GM12878 (cell line): ENCODE results near the gene CHRNB2. TPM values are rescaled to one million over a fixed set of nuclear protein-coding genes. Genes with fewer than 3 reads are reported as not detected.

Experiments used
- BHLHE40 ChIP-seq, 2 experiments: fragments of 450-650 bp in 1 of 2; IDR thresholded peaks; 2 replicates each; pipeline ENCODE4 v1.6.1; 2011 to 2017; ENCODE audit warnings: low read depth in 2 of 2, borderline replicate concordance in 1 of 2, improper control_type of control experiment in 1 of 2, low read length in 1 of 2, mild to moderate bottlenecking in 1 of 2
- BMI1 ChIP-seq: fragments of 450-650 bp; IDR thresholded peaks from 2 replicates; pipeline ENCODE4 v1.6.1; 2016; ENCODE audit warnings: mild to moderate bottlenecking, moderate library complexity, borderline replicate concordance
- BRCA1 ChIP-seq: IDR thresholded peaks from 2 replicates; pipeline ENCODE4 v1.6.1; 2011; ENCODE audit warnings: low read depth, low read length, improper control_type of control experiment
- EGR1 ChIP-seq, 2 experiments: IDR thresholded peaks; 1 replicate in 1 of 2; 2 replicates in 1 of 2; pipeline ENCODE4 v1.6.1; 2011 to 2012; ENCODE audit warnings: low read depth in 2 of 2, low read length in 2 of 2, borderline replicate concordance in 1 of 2, mild to moderate bottlenecking in 1 of 2, moderate library complexity in 1 of 2
- EP300 ChIP-seq, 2 experiments: fragments of 150-350 bp in 1 of 2; IDR thresholded peaks; 2 replicates each; pipeline ENCODE4 v1.6.1; 2011 to 2012; ENCODE audit warnings: low read depth in 2 of 2, low read length in 2 of 2, borderline replicate concordance in 1 of 2, improper control_type of control experiment in 1 of 2, inconsistent platforms in 1 of 2; ENCODE audit not compliant: control insufficient read depth in 1 of 2
- ESRRA ChIP-seq: IDR thresholded peaks from 2 replicates; pipeline ENCODE4 v1.6.1; 2012; ENCODE audit warnings: mild to moderate bottlenecking, low read length, improper control_type of control experiment
- HDGF ChIP-seq: fragments of 450-650 bp; IDR thresholded peaks from 2 replicates; pipeline ENCODE4 v1.6.1; 2016; ENCODE audit warnings: antibody characterized with exemption
- MEF2A ChIP-seq: IDR thresholded peaks from 2 replicates; pipeline ENCODE4 v1.6.1; 2011; ENCODE audit warnings: low read depth, mild to moderate bottlenecking, low read length, moderate library complexity; ENCODE audit not compliant: insufficient read depth
- MTA2 ChIP-seq: fragments of 450-650 bp; IDR thresholded peaks from 2 replicates; pipeline ENCODE4 v1.6.1; 2016; ENCODE audit warnings: low read depth, mild to moderate bottlenecking, moderate library complexity
- MYC ChIP-seq: IDR thresholded peaks from 2 replicates; pipeline ENCODE4 v1.6.1; 2011; ENCODE audit warnings: mild to moderate bottlenecking, low read length, moderate library complexity, inconsistent platforms; ENCODE audit not compliant: insufficient read depth, insufficient replicate concordance, insufficient read length, severe bottlenecking
- PAX5 ChIP-seq: IDR thresholded peaks from 2 replicates; pipeline ENCODE4 v1.6.1; 2011; ENCODE audit warnings: low read depth, low read length, borderline replicate concordance
- RAD51 ChIP-seq: fragments of 450-650 bp; IDR thresholded peaks from 2 replicates; pipeline ENCODE4 v1.6.1; 2016; ENCODE audit warnings: moderate library complexity, mild to moderate bottlenecking, inconsistent platforms
- RB1 ChIP-seq: fragments of 450-650 bp; formaldehyde crosslinking; IDR thresholded peaks from 2 replicates; pipeline ENCODE4 v1.6.1; 2017; ENCODE audit warnings: mild to moderate bottlenecking, borderline replicate concordance
- RFX5 ChIP-seq: IDR thresholded peaks from 2 replicates; pipeline ENCODE4 v1.6.1; 2011; ENCODE audit warnings: low read depth, low read length, improper control_type of control experiment
- RUNX3 ChIP-seq: IDR thresholded peaks from 2 replicates; pipeline ENCODE4 v1.6.1; 2012; ENCODE audit warnings: low read length, inconsistent platforms
- SKIL ChIP-seq: fragments of 450-650 bp; IDR thresholded peaks from 2 replicates; pipeline ENCODE4 v1.6.1; 2017; ENCODE audit warnings: mild to moderate bottlenecking, low read depth, inconsistent platforms; ENCODE audit not compliant: poor library complexity, severe bottlenecking
- STAT1 ChIP-seq: fragments of 450-650 bp; conservative IDR thresholded peaks from 2 replicates; pipeline ENCODE4 v1.6.1; 2014; ENCODE audit warnings: antibody characterized with exemption, mild to moderate bottlenecking
- TAF1 ChIP-seq: IDR thresholded peaks from 2 replicates; pipeline ENCODE4 v1.6.1; 2011; ENCODE audit warnings: mild to moderate bottlenecking, low read depth, low read length, borderline replicate concordance
- ZBED1 ChIP-seq: IDR thresholded peaks from 2 replicates; pipeline ENCODE4 v1.6.1; 2016; ENCODE audit warnings: borderline replicate concordance
- ZSCAN29 ChIP-seq: fragments of 450-650 bp; IDR thresholded peaks from 2 replicates; pipeline ENCODE4 v1.6.1; 2017; ENCODE audit warnings: mild to moderate bottlenecking, moderate library complexity
- polyA plus RNA-seq, 11 experiments: library from polyadenylated mRNA; depleted of rRNA in 4 of 11; unstranded in 6 of 11; stranded (reverse) in 5 of 11; fragments of >200 nt; fragmentation: Nextera tagmentation in 4 of 11; fragmentation: Illumina TruSeq in 1 of 11; extraction: Ambion mirVana in 4 of 11; extraction: Trizol in 1 of 11; gene quantifications; 1 replicate in 1 of 11; 2 replicates in 10 of 11; pipeline versions ENCODE4 v1.2.1 to v1.2.3, GENCODE V29; 2011 to 2016; ENCODE audit warnings: inconsistent platforms in 2 of 11, missing spikeins in 2 of 11, low read depth in 1 of 11
- total RNA-seq, 4 experiments: library from RNA; depleted of rRNA in 3 of 4; stranded (reverse); fragments of >200 nt in 3 of 4; fragmentation: Illumina TruSeq in 1 of 4; extraction: Trizol in 1 of 4; gene quantifications; 2 replicates each; pipeline versions ENCODE4 v1.2.1 to v1.2.3, GENCODE V29; 2013 to 2021
- TF ChIP-seq, protein P1 (sequence below): fragments of 150-350 bp; IDR thresholded peaks from 2 replicates; pipeline ENCODE4 v1.6.1; 2016; ENCODE audit warnings: low read depth, low read length
- TF ChIP-seq, protein P2 (sequence below): IDR thresholded peaks from 2 replicates; pipeline ENCODE4 v1.6.1; 2011; ENCODE audit warnings: mild to moderate bottlenecking, low read depth, low read length, moderate library complexity; ENCODE audit not compliant: insufficient replicate concordance

Gene CHRNB2
- total and polyA plus RNA-seq, 10 of the 15 experiments (the other 5 are each of a cell fraction or from before 2014, with no cell fraction given) = 0.01 to 0.11 (median 0.03) TPM; not detected in 6

- TF ChIP-seq PAX5 = peak; percentile 59; the same call in 1 of the 2 replicates
- no peak for TF ChIP-seq RFX5
- no peak for TF ChIP-seq RAD51
- TF ChIP-seq ZSCAN29 = no peak
- TF ChIP-seq MEF2A = no peak
- TF ChIP-seq, protein P1, sequence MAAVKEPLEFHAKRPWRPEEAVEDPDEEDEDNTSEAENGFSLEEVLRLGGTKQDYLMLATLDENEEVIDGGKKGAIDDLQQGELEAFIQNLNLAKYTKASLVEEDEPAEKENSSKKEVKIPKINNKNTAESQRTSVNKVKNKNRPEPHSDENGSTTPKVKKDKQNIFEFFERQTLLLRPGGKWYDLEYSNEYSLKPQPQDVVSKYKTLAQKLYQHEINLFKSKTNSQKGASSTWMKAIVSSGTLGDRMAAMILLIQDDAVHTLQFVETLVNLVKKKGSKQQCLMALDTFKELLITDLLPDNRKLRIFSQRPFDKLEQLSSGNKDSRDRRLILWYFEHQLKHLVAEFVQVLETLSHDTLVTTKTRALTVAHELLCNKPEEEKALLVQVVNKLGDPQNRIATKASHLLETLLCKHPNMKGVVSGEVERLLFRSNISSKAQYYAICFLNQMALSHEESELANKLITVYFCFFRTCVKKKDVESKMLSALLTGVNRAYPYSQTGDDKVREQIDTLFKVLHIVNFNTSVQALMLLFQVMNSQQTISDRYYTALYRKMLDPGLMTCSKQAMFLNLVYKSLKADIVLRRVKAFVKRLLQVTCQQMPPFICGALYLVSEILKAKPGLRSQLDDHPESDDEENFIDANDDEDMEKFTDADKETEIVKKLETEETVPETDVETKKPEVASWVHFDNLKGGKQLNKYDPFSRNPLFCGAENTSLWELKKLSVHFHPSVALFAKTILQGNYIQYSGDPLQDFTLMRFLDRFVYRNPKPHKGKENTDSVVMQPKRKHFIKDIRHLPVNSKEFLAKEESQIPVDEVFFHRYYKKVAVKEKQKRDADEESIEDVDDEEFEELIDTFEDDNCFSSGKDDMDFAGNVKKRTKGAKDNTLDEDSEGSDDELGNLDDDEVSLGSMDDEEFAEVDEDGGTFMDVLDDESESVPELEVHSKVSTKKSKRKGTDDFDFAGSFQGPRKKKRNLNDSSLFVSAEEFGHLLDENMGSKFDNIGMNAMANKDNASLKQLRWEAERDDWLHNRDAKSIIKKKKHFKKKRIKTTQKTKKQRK = no peak
- TF ChIP-seq BRCA1 = no peak
- TF ChIP-seq TAF1 = peak; percentile 96
- TF ChIP-seq RB1 = peak; percentile 77; the same call in 1 of the 2 replicates
- TF ChIP-seq MYC = peak; percentile 74
- TF ChIP-seq BMI1 = no peak
- TF ChIP-seq HDGF = peak; percentile 94
- TF ChIP-seq, protein P2, sequence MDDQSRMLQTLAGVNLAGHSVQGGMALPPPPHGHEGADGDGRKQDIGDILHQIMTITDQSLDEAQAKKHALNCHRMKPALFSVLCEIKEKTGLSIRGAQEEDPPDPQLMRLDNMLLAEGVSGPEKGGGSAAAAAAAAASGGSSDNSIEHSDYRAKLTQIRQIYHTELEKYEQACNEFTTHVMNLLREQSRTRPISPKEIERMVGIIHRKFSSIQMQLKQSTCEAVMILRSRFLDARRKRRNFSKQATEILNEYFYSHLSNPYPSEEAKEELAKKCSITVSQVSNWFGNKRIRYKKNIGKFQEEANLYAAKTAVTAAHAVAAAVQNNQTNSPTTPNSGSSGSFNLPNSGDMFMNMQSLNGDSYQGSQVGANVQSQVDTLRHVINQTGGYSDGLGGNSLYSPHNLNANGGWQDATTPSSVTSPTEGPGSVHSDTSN = peak; percentile 73
- no peak for TF ChIP-seq SKIL
- peak; percentile 99 for TF ChIP-seq STAT1
- peak; percentile 23 to 87; a peak in 3 of 4 replicates for TF ChIP-seq BHLHE40 (IDR thresholded peaks at IDR 0.05; ENCODE audit: borderline replicate concordance in 1 of 2, low read depth in 2 of 2, low read length in 1 of 2)
- 0 out of 4 replicates have a peak, but pooled peaks of 1 of the 2 experiments have one; percentile 16 for TF ChIP-seq EP300 (IDR thresholded peaks at IDR 0.05; ENCODE audit: borderline replicate concordance in 1 of 2, control insufficient read depth in 1 of 2, low read depth in 2 of 2, low read length in 2 of 2)
- TF ChIP-seq ZBED1 = no peak; the same call in 1 of the 2 replicates
- TF ChIP-seq ESRRA = no peak
- TF ChIP-seq MTA2 = 0 out of 2 replicates have a peak, but pooled peaks have one; percentile 10
- TF ChIP-seq RUNX3 = peak; percentile 66
- TF ChIP-seq EGR1 (IDR thresholded peaks at IDR 0.05; ENCODE audit: borderline replicate concordance in 1 of 2, low read depth in 2 of 2, low read length in 2 of 2) = peak in 1 of 2 experiments; percentile 55; a peak in 1 of 3 replicates
Measured at GRCh38 chr1:154607609-154608396, 40.2 kb downstream of the CHRNB2 start, which contains the start of gene ADAR (continued).
